HG03439 (cell line): ENCODE data around the gene EYS.

ENCODE experiments used
- ATAC-seq: cut with Tn5 transposase; IDR thresholded peaks from one replicate; pipeline ENCODE4 v1.9.1; 2021; ENCODE audit warnings: mild to moderate bottlenecking, moderate library complexity; ENCODE audit not compliant: unreplicated experiment

The EYS gene

GRCh38 chr6:64679416-64679815 is 1027.6 kb downstream of the EYS start:
- no peak for ATAC-seq

- no peak for ATAC-seq
Observed at GRCh38 chr6:64672651-64673050, 1034.4 kb downstream of the EYS start.

GRCh38 chr6:64672131-64672530 is 1034.9 kb downstream of the EYS start:
- no peak for ATAC-seq

GRCh38 chr6:64665137-64665536 is 1041.9 kb downstream of the EYS start:
- no peak for ATAC-seq

- ATAC-seq = no peak
Observed at GRCh38 chr6:64664480-64664879, 1042.5 kb downstream of the EYS start.

GRCh38 chr6:64644024-64644423 is 1063.0 kb downstream of the EYS start:
- no peak for ATAC-seq

- no peak for ATAC-seq
Observed at GRCh38 chr6:64630901-64631300, 1076.1 kb downstream of the EYS start.

- no peak for ATAC-seq
Observed at GRCh38 chr6:64622944-64623343, 1084.1 kb downstream of the EYS start.

- no peak for ATAC-seq
Observed at GRCh38 chr6:64602993-64603392, 1104.0 kb downstream of the EYS start.

GRCh38 chr6:64591676-64592036 is 1115.4 kb downstream of the EYS start:
- ATAC-seq = no peak

GRCh38 chr6:64590965-64591675 is 1115.9 kb downstream of the EYS start:
- no peak for ATAC-seq

- ATAC-seq = no peak
Observed at GRCh38 chr6:64589961-64590360, 1117.1 kb downstream of the EYS start.

GRCh38 chr6:64580346-64580745 is 1126.7 kb downstream of the EYS start:
- ATAC-seq = no peak

GRCh38 chr6:64553249-64553786 is 1153.7 kb downstream of the EYS start:
- no peak for ATAC-seq

GRCh38 chr6:64547594-64548268 is 1159.3 kb downstream of the EYS start:
- no peak for ATAC-seq

- ATAC-seq = no peak
Observed at GRCh38 chr6:64539917-64540316, 1167.1 kb downstream of the EYS start.

GRCh38 chr6:64538722-64539121 is 1168.3 kb downstream of the EYS start:
- ATAC-seq = no peak

- no peak for ATAC-seq
Observed at GRCh38 chr6:64527899-64528298, 1179.1 kb downstream of the EYS start.

- ATAC-seq = no peak
Observed at GRCh38 chr6:64522859-64523258, 1184.2 kb downstream of the EYS start.

- peak; percentile 92 for ATAC-seq
Observed at GRCh38 chr6:64520050-64520449, 1187.0 kb downstream of the EYS start.

- no peak for ATAC-seq
Observed at GRCh38 chr6:64516393-64516792, 1190.6 kb downstream of the EYS start.

GRCh38 chr6:64507661-64508060 is 1199.4 kb downstream of the EYS start:
- no peak for ATAC-seq
